Measurements from ENCODE around the gene MEIS1. TPM values are rescaled to one million over a fixed set of nuclear protein-coding genes. Genes with fewer than 3 reads are reported as not detected.
"Not testable (repeated sequence)": the region's sequence is repeated elsewhere in the genome, so short reads cannot be mapped to it uniquely, and the experiment has no call there.

Gene MEIS1
- total RNA-seq, 1 donor from 2014 or later = 61.8 TPM

- DNase-seq (ENCODE audit: low spot score) = no peak
These were observed 31.5 kb downstream of the MEIS1 start for GRCh38 chr2:66466433-66466832.

GRCh38 chr2:66467718-66468117, 32.8 kb downstream of the MEIS1 start:
- no peak for DNase-seq (ENCODE audit: low spot score)

GRCh38 chr2:66469214-66469902, 34.4 kb downstream of the MEIS1 start:
- no peak for DNase-seq (ENCODE audit: low spot score)

- no peak for DNase-seq (ENCODE audit: low spot score)
These were observed 35.3 kb downstream of the MEIS1 start for GRCh38 chr2:66470199-66470598.

- DNase-seq (ENCODE audit: low spot score) = no peak
These were observed 37.4 kb downstream of the MEIS1 start for GRCh38 chr2:66472225-66472843.

GRCh38 chr2:66477135-66477842, 42.4 kb downstream of the MEIS1 start:
- no peak for DNase-seq (ENCODE audit: low spot score)

GRCh38 chr2:66478299-66478698, 43.4 kb downstream of the MEIS1 start:
- DNase-seq (ENCODE audit: low spot score) = no peak

- DNase-seq (ENCODE audit: low spot score) = no peak
These were observed 43.9 kb downstream of the MEIS1 start for GRCh38 chr2:66478731-66479316.

GRCh38 chr2:66481100-66481549, 46.2 kb downstream of the MEIS1 start:
- no peak for DNase-seq (ENCODE audit: low spot score)

- not testable (repeated sequence) for DNase-seq (ENCODE audit: low spot score)
These were observed 50.3 kb downstream of the MEIS1 start for GRCh38 chr2:66485252-66485651.

- no peak for DNase-seq (ENCODE audit: low spot score)
These were observed 54.0 kb downstream of the MEIS1 start for GRCh38 chr2:66488946-66489345.

GRCh38 chr2:66489436-66489835, 54.5 kb downstream of the MEIS1 start:
- no peak for DNase-seq (ENCODE audit: low spot score)

GRCh38 chr2:66490588-66491001, 55.7 kb downstream of the MEIS1 start:
- no peak for DNase-seq (ENCODE audit: low spot score)

- DNase-seq (ENCODE audit: low spot score) = peak; percentile 69
These were observed 59.8 kb downstream of the MEIS1 start for GRCh38 chr2:66494708-66495107.

GRCh38 chr2:66495788-66496640, 61.1 kb downstream of the MEIS1 start:
- DNase-seq (ENCODE audit: low spot score) = peak; percentile 48

- DNase-seq (ENCODE audit: low spot score) = no peak
These were observed 61.9 kb downstream of the MEIS1 start for GRCh38 chr2:66496670-66497420.

GRCh38 chr2:66497431-66498288, 62.7 kb downstream of the MEIS1 start:
- DNase-seq (ENCODE audit: low spot score) = no peak

- no peak for DNase-seq (ENCODE audit: low spot score)
These were observed 63.5 kb downstream of the MEIS1 start for GRCh38 chr2:66498289-66498975.

- no peak for DNase-seq (ENCODE audit: low spot score)
These were observed 66.3 kb downstream of the MEIS1 start for GRCh38 chr2:66501267-66501666.
